ENCODE data around the gene TEX101. TPM values are rescaled to one million over a fixed set of nuclear protein-coding genes. Genes with fewer than 3 reads are reported as not detected.

Gene TEX101
- total and polyA plus RNA-seq, 9 donors, result 0.17 TPM; not detected in 8

Other genes starting within 250 kb of the TEX101 start
- 0.80 TPM for gene PSG5, start 228.4 kb upstream of the TEX101 start, total RNA-seq
- gene PSG5, start 228.4 kb upstream of the TEX101 start, polyA plus RNA-seq (ENCODE audit: insufficient read depth in 1 of 8, insufficient read length in 8 of 8, low replicate concordance in 1 of 8), result under 1 TPM; 0.22 to 0.80 (median 0.38) TPM
- 1.3 TPM for gene PSG4, start 209.3 kb upstream of the TEX101 start, total RNA-seq
- gene PSG4, start 209.3 kb upstream of the TEX101 start, polyA plus RNA-seq (ENCODE audit: insufficient read depth in 1 of 8, insufficient read length in 8 of 8, low replicate concordance in 1 of 8), result 1 to 10 TPM in 4 of 8 donors, under 1 TPM in 4; 0.16 to 2.5 (median 1.0) TPM
- gene PSG9, start 145.4 kb upstream of the TEX101 start, total RNA-seq, result 0.62 TPM
- gene PSG9, start 145.4 kb upstream of the TEX101 start, polyA plus RNA-seq (ENCODE audit: insufficient read depth in 1 of 8, insufficient read length in 8 of 8, low replicate concordance in 1 of 8), result under 1 TPM in 6 of 8 donors, not detected in 2; 0.15 to 0.76 (median 0.25) TPM
- gene CD177, start 61.2 kb upstream of the TEX101 start, total RNA-seq, result 0.09 TPM
- gene CD177, start 61.2 kb upstream of the TEX101 start, polyA plus RNA-seq (ENCODE audit: insufficient read depth in 1 of 8, insufficient read length in 8 of 8, low replicate concordance in 1 of 8), result under 1 TPM; 0.11 to 0.43 (median 0.32) TPM
- gene LYPD3, start 50.7 kb downstream of the TEX101 start, total RNA-seq, result 0.49 TPM
- 10 to 100 TPM in 1 of 8 donors, 1 to 10 TPM in 2, under 1 TPM in 5; 0.39 to 13.9 (median 0.88) TPM for gene LYPD3, start 50.7 kb downstream of the TEX101 start, polyA plus RNA-seq (ENCODE audit: insufficient read depth in 1 of 8, insufficient read length in 8 of 8, low replicate concordance in 1 of 8)
- gene PHLDB3, start 89.9 kb downstream of the TEX101 start, total RNA-seq, result 6.6 TPM
- 1 to 10 TPM; 2.8 to 8.0 (median 4.4) TPM for gene PHLDB3, start 89.9 kb downstream of the TEX101 start, polyA plus RNA-seq (ENCODE audit: insufficient read depth in 1 of 8, insufficient read length in 8 of 8, low replicate concordance in 1 of 8)
- 19.6 TPM for gene ETHE1, start 112.3 kb downstream of the TEX101 start, total RNA-seq
- 10 to 100 TPM; 12.0 to 22.5 (median 17.0) TPM for gene ETHE1, start 112.3 kb downstream of the TEX101 start, polyA plus RNA-seq (ENCODE audit: insufficient read depth in 1 of 8, insufficient read length in 8 of 8, low replicate concordance in 1 of 8)
- 0.62 TPM for gene ZNF575, start 118.3 kb downstream of the TEX101 start, total RNA-seq
- 1 to 10 TPM; 2.2 to 5.0 (median 3.4) TPM for gene ZNF575, start 118.3 kb downstream of the TEX101 start, polyA plus RNA-seq (ENCODE audit: insufficient read depth in 1 of 8, insufficient read length in 8 of 8, low replicate concordance in 1 of 8)
- gene XRCC1, start 160.6 kb downstream of the TEX101 start, total RNA-seq, result 27.7 TPM
- 10 to 100 TPM; 28.4 to 42.5 (median 35.7) TPM for gene XRCC1, start 160.6 kb downstream of the TEX101 start, polyA plus RNA-seq (ENCODE audit: insufficient read depth in 1 of 8, insufficient read length in 8 of 8, low replicate concordance in 1 of 8)
- 5.0 TPM for gene PINLYP, start 160.9 kb downstream of the TEX101 start, total RNA-seq
- 1 to 10 TPM; 4.6 to 7.7 (median 6.2) TPM for gene PINLYP, start 160.9 kb downstream of the TEX101 start, polyA plus RNA-seq (ENCODE audit: insufficient read depth in 1 of 8, insufficient read length in 8 of 8, low replicate concordance in 1 of 8)
- gene IRGQ, start 181.2 kb downstream of the TEX101 start, total RNA-seq, result 11.4 TPM
- gene IRGQ, start 181.2 kb downstream of the TEX101 start, polyA plus RNA-seq (ENCODE audit: insufficient read depth in 1 of 8, insufficient read length in 8 of 8, low replicate concordance in 1 of 8), result 10 to 100 TPM in 7 of 8 donors, 1 to 10 TPM in 1; 9.7 to 15.1 (median 12.5) TPM
- 7.8 TPM for gene ZNF576, start 181.7 kb downstream of the TEX101 start, total RNA-seq
- gene ZNF576, start 181.7 kb downstream of the TEX101 start, polyA plus RNA-seq (ENCODE audit: insufficient read depth in 1 of 8, insufficient read length in 8 of 8, low replicate concordance in 1 of 8), result 10 to 100 TPM in 5 of 8 donors, 1 to 10 TPM in 3; 8.3 to 12.1 (median 10.5) TPM
- gene SRRM5, start 197.2 kb downstream of the TEX101 start, total RNA-seq, result 0.18 TPM
- under 1 TPM; 0.17 to 0.57 (median 0.41) TPM for gene SRRM5, start 197.2 kb downstream of the TEX101 start, polyA plus RNA-seq (ENCODE audit: insufficient read depth in 1 of 8, insufficient read length in 8 of 8, low replicate concordance in 1 of 8)
- gene ZNF428, start 204.7 kb downstream of the TEX101 start, total RNA-seq, result 55.9 TPM
- gene ZNF428, start 204.7 kb downstream of the TEX101 start, polyA plus RNA-seq (ENCODE audit: insufficient read depth in 1 of 8, insufficient read length in 8 of 8, low replicate concordance in 1 of 8), result 10 to 100 TPM; 63.2 to 80.5 (median 71.9) TPM
- gene CADM4, start 225.0 kb downstream of the TEX101 start, total RNA-seq, result 7.8 TPM
- 10 to 100 TPM in 5 of 8 donors, 1 to 10 TPM in 3; 6.7 to 27.1 (median 13.2) TPM for gene CADM4, start 225.0 kb downstream of the TEX101 start, polyA plus RNA-seq (ENCODE audit: insufficient read depth in 1 of 8, insufficient read length in 8 of 8, low replicate concordance in 1 of 8)

Measured in muscle of leg (tissue), 9 donors.